Limb (tissue), 2 donors: ENCODE data around the gene STAMBP.
"Not testable (repeated sequence)": the region's sequence is repeated elsewhere in the genome, so short reads cannot be mapped to it uniquely, and the experiment has no call there.

Experiments
- DNase-seq, 2 donors: peaks; one replicate each; pipeline ENCODE4 v3.0.0-alpha.2; 2016; ENCODE audit errors: extremely low spot score in 2 of 2

The STAMBP gene

GRCh38 chr2:73828818-73829570 is at the start of gene STAMBP:
Gene STAMBP (plus strand): TSS chr2:73828961. CDS start chr2:73830857, 1,896 bp downstream.
- DNase-seq, result peak; percentile 97

DNA sequence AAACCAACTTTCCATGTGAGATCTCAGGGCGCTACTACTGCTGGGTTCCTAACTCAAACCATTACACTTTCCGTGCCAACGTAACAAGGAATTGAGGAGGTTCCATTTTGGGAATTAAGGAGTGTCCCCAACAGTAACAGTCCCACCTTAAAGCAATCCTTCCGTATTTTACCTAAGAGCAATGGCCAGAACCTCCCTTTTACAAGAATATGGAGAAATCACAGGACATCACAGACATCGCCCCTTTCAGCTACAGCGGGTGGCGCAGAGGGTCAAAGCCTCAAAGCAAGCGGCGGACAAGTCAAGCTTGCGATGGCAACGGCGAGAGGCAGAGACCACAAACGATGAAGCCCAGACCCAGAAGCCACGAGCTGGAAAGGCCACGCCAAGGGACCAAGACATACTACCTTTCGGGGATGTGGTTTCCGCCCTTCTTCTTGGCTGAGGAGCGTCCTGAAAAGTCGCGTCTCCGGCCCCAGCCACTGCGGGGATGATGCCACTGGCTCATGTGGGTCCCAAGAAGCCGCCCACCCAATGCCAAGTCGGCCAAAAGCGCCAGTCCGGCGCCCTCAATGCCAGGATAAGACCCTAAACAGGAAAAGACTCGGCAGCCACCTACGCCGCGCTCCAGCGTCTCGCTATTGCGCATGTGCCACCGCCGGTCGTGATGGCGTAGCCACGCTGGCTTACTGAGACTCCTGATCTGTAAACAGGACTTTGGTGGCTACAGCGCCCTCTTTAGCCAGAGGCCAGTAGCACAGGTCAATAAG is 49.1 kb upstream of the STAMBP start, which contains the start of gene DUSP11:
Gene DUSP11 (minus strand): TSS at position 637 of the 770 bp plus-strand sequence. CDS start 129 bp downstream, at position 508.
- DNase-seq, result peak; percentile 93 to 94

DNA sequence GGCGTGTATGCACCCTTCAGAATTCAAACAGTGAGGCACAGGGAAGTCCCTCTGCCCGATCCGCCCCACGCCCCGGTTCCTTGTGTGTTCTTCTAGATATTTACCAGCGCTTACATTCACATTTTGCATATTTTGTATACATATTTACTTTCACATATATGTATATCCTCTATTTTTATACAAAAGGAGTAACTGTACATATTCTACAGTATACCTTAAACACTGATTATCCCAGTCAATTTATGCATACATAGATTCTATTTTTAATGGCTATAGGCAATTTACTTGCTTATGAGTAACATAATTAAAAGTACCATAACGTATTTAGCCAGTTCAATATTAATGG is 48.6 kb upstream of the STAMBP start:
- no peak for DNase-seq

DNA sequence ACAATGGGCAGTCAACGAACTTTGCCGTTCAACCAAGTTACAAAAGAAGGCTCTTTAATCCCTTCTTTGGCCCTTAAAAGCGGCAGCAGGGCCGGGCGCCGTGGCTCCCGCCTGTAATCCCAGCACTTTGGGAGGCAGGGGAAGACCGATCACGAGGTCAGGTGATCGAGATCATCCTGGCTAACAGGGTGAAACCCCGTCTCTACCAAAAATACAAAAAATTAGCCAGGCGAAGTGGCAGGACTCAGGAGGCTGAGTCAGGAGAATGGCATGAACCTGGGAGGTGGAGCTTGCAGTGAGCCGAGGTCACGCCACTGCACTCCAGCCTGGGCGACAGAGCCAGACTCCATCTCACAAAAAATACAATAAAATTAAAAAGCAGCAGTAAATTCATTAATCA is 45.4 kb upstream of the STAMBP start:
- DNase-seq, result not testable (repeated sequence)

DNA sequence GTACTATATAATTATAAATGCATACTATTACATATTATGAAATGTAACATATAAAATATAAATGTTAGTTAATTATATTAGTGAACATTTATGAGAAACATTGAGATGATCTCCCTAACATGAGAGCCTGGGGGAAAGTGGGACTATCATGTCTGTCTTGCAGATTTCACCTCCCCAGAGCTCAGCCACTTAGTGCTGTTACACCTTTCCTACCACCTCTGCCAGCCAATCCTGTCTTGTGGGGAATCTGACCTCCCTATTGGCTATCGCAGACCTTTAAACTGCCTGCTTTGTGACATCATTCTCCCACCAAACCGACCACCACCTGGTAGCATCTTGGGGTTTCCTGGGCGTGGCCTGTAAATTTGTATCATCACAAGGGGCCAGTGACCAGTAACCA is 44.9 kb upstream of the STAMBP start, which contains the start of gene C2orf78:
Gene C2orf78 (plus strand): TSS at position 301 of the 400 bp plus-strand sequence. CDS start 127 bp downstream, outside the sequence.
- not testable (repeated sequence) for DNase-seq

GRCh38 chr2:73811878-73812277 is 16.9 kb upstream of the STAMBP start:
- DNase-seq, result no peak

- DNase-seq, result no peak
Observed at GRCh38 chr2:73812635-73813034, 16.1 kb upstream of the STAMBP start.

- no peak for DNase-seq
Observed at GRCh38 chr2:73818296-73818695, 10.5 kb upstream of the STAMBP start.

DNA sequence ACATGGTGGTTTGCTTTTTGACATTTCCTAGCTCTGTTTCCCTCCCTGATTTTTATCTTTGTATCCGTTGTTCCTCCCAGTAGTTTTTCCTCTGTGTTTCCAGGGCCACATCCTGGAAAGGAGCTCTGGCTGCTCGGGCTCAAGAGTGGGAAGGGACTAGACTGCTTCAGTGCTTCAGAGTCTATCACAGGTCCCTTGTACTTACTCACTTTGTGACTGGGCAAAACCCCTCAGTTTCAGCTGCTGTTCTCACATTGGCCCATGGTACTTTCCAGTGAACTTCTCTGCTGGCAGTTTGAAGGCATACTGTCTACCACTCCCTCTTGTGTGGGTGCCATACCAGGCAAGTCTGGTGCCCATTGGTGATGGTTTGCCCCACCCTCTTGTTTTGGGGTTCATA is 7.5 kb upstream of the STAMBP start:
- DNase-seq, result no peak

DNA sequence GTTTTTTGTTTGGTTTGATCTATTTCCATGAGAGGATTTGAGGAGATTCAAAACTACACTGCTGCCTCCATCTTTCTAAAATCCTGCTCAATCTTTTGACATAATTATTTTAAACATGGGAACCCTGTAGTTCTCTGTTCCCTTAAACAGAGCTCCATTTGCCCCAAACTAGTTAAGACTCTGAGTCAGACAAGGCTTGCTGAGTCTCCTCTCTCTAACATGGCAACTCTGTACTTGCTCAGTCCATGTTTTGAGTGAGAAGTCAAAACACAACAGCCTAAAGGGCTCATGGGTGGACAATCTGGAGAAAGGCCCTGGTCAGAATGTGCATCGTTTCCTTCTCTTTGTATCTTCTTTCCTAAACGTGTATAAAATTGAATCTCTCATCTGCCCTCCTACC is 7.1 kb upstream of the STAMBP start:
- no peak for DNase-seq

DNA sequence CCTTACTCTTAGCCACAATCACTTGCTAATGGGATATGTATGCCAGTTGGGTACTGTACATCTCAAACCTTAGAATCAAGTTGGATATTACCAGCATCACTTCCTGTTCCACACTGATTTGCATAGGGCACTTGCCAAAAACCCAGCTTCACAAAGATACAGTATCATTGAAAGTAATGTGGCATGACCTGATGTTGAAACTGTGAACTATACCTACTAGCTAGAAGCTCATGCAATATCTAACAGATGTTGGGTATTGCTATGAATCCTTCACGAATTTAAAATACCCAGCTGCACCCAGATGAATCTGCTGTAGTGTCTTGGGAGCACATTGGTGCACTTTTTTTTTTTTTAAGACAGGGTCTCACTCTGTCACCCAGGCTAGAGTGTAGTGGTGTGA is 6.5 kb upstream of the STAMBP start:
- no peak for DNase-seq

DNA sequence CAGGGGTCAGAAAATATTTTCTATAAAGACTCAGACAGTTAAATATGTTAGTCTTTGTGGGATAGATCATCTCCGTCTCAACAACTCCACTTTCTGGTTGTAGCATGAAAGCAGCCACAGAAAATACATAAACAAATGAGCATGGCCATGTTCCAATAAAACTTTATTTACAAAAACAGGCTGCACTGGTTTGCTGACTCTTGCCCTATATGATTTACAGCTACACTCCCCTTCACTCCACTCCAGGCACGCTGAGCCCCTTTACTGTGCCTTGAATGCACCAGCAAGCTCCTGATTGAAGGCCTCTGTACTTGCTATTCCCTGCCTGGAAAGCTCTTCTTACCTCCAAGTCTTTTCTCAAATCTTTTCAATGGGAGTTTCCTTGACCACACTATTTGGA is 5.8 kb upstream of the STAMBP start:
- no peak for DNase-seq

GRCh38 chr2:73823416-73823815 is 5.3 kb upstream of the STAMBP start:
- DNase-seq, result no peak

DNA sequence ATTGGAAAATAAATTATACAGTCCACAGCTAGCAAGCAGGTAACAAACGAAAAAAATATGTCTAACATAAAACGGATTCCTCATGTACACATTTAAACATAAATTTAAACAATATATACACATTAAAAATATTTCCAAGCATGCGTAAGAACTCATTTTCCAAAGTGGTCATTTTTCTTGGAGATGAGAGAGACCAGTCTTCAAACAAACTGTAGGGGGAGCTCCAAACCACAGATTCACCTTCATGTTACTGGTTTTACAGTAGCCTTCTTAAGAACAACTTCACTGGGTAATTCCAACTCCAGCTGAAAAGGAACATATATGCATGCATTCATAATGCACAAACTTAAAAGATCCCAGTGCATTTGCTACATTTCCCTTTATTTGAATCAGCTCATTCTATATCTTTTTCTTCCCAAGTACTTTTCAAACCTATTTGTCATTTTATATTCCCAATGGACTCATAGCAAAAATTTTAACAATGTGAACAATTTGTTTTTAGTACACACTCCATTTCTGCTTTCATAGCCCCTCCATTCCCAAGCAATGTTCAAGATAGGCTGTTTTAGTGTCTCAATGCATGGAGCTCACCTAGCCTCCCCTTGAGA is 4.7 kb upstream of the STAMBP start:
- DNase-seq, result peak in 1 of 2 donors; percentile 79

DNA sequence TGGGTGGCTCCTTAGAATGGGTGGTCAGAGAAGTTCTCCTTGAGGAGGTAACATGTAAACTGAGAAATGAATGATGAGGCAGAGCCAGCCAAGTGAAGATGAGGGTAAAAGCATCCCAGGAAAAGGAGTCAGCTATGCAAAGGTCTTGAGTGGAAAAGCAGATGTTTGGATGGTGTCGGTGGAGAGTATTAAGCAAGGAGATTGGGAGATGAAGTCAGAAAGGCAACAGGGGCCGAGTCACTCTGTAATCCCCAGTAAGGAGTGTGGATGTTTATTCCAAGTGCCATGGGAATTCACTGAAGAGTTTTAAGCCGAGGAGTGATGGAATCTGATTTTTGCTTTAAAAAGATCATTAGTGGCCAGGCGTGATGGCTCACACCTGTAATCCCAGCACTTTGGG is 3.4 kb upstream of the STAMBP start:
- DNase-seq, result no peak

GRCh38 chr2:73827018-73827417 is 1.7 kb upstream of the STAMBP start:
- no peak for DNase-seq

DNA sequence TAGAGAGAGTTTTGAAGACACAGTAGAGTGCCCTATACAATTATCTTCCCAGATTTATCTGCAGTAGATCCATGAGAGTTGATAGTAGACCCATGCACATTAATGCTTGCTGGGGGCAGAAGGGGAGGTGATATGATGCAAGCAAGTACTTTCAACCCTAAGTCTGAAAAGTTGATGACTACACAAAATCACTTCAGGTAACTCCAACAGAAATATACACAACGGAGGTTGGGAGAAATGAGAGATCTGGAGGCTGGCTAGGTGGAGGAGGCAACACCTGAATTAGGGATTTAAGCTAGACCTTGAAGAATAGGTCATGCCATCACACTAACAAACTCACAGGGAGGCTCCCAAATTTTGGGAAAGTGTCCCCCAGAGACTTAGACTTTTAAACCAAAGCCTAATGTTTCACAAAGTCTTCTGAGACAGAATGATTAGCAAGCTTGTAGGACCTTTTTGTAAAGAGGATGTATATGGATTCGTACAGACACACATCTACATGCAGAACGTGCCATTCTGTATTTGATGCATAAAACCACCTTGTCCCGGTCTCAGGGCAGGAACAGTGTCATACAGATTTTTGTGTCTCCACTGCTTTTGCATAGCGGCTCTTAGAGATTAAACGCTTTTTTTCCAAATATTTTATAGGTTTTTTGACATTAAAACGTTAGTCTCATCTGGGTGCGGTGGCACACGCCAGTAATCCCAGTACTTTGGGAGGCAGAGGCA is 937 bp upstream of the STAMBP start:
- no peak for DNase-seq

- no peak for DNase-seq
Observed at GRCh38 chr2:73828389-73828817, 358 bp upstream of the STAMBP start.

DNA sequence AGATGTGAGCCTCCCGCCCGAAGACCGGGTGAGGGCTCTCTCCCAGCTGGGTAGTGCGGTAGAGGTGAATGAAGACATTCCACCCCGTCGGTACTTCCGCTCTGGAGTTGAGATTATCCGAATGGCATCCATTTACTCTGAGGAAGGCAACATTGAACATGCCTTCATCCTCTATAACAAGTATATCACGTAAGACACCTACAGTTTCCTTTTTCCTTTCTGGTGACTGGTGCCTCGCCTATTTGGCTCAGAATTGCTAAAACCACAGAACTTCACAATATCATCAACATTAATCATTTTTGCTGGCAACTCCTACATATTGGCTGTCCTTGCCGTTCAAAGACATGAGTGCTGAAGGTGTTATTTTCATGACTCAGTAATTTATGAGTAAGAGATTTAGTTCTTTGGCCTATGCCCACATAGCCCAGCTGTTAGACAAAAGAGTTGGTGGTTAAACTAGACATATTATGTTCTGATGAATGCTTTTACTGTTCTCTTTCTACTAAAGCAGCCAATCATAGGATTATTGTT is 2.2 kb downstream of the STAMBP start:
- DNase-seq, result no peak

GRCh38 chr2:73832930-73833329 is 4.2 kb downstream of the STAMBP start:
- DNase-seq, result peak in 1 of 2 donors; percentile 24
